EL (cell line): Measurements from ENCODE around the gene TCEAL2.
"Not testable (repeated sequence)": the region's sequence is repeated elsewhere in the genome, so short reads cannot be mapped to it uniquely, and the experiment has no call there.

Source experiments
- DNase-seq: peaks from one replicate; pipeline ENCODE4 v3.0.0-alpha.2; 2016

The TCEAL2 gene

GRCh38 chrX:102125436-102125835, at the start of gene TCEAL2:
Gene TCEAL2 (plus strand): TSS chrX:102125679. CDS start chrX:102126831, 1,152 bp downstream.
- not testable (repeated sequence) for DNase-seq

- no peak for DNase-seq
These were observed 48.1 kb upstream of the TCEAL2 start for GRCh38 chrX:102077426-102077825.

- DNase-seq = peak; percentile 20
These were observed 39.8 kb upstream of the TCEAL2 start for GRCh38 chrX:102085706-102086105.

GRCh38 chrX:102113367-102113766, 12.1 kb upstream of the TCEAL2 start:
- no peak for DNase-seq

- DNase-seq = no peak
These were observed 9.7 kb upstream of the TCEAL2 start for GRCh38 chrX:102115748-102116147.

- not testable (repeated sequence) for DNase-seq
These were observed 465 bp upstream of the TCEAL2 start for GRCh38 chrX:102125014-102125413.

GRCh38 chrX:102126080-102126818, 770 bp downstream of the TCEAL2 start:
- not testable (repeated sequence) for DNase-seq

- no peak for DNase-seq
These were observed 1.4 kb downstream of the TCEAL2 start for GRCh38 chrX:102126863-102127262.

- no peak for DNase-seq
These were observed 4.0 kb downstream of the TCEAL2 start for GRCh38 chrX:102129473-102129872.

- no peak for DNase-seq
These were observed 12.6 kb downstream of the TCEAL2 start for GRCh38 chrX:102138064-102138463.

- DNase-seq = not testable (repeated sequence)
These were observed 15.4 kb downstream of the TCEAL2 start for GRCh38 chrX:102140876-102141275.

- not testable (repeated sequence) for DNase-seq
These were observed 16.2 kb downstream of the TCEAL2 start for GRCh38 chrX:102141631-102142030.

GRCh38 chrX:102142274-102142673, 16.8 kb downstream of the TCEAL2 start, which contains the start of gene TCEAL6:
Gene TCEAL6 (minus strand): TSS chrX:102142481.
- not testable (repeated sequence) for DNase-seq

GRCh38 chrX:102154218-102154860, 28.9 kb downstream of the TCEAL2 start:
- no peak for DNase-seq

- no peak for DNase-seq
These were observed 29.7 kb downstream of the TCEAL2 start for GRCh38 chrX:102154900-102155805.

GRCh38 chrX:102155806-102156179, 30.3 kb downstream of the TCEAL2 start, which contains the start of gene BEX5:
Gene BEX5 (minus strand): TSS chrX:102155977. CDS start chrX:102154265, 1,712 bp downstream.
- DNase-seq = peak; percentile 1
